Panc1 (cell line): ENCODE data around the gene NLRP14. TPM values are rescaled to one million over a fixed set of nuclear protein-coding genes. Genes with fewer than 3 reads are reported as not detected.

ENCODE experiments used
- ATAC-seq: fragments of 200-7000 bp; cut with Tn5 transposase; 2 replicates; pipeline ENCODE4 v1.9.1; 2020; ENCODE audit warnings: mild to moderate bottlenecking, moderate library complexity
- BruUV-seq: library from RNA; stranded (reverse); fragments of 400-500 nt; replicated peaks from 2 replicates; lab custom pipeline; 2021; lab: Mats Ljungman, UMichigan
- CTCF ChIA-PET: fragments of 300-600 bp; sonication (Branson Sonifier 250); formaldehyde crosslinking; loops from one replicate; lab custom pipeline; 2022; ENCODE audit warnings: antibody characterized with exemption; lab: Charles Lee
- POLR2A ChIA-PET: fragments of 300-600 bp; sonication (Branson Sonifier 250); formaldehyde crosslinking; loops from one replicate; lab custom pipeline; 2022; ENCODE audit warnings: antibody characterized with exemption; lab: Charles Lee
- DNase-seq: peaks from one replicate; pipeline ENCODE4 v3.0.0-alpha.2; 2010; ENCODE audit warnings: low read depth, low spot score
- H3K27ac ChIP-seq: 2 replicates; pipeline ENCODE4 v1.5.1; 2011; ENCODE audit warnings: mild to moderate bottlenecking, low read length, inconsistent platforms
- H3K27me3 ChIP-seq: fragments of 200-500 bp; sonication (Bioruptor generic); 2 replicates; pipeline ENCODE4 v1.6.0; 2014; ENCODE audit warnings: low read length, inconsistent platforms; ENCODE audit not compliant: control insufficient read depth, insufficient read depth
- H3K36me3 ChIP-seq: fragments of 200-500 bp; sonication (Bioruptor generic); 2 replicates; pipeline ENCODE4 v1.5.1; 2014; ENCODE audit warnings: inconsistent platforms, mild to moderate bottlenecking, low read length, moderate library complexity; ENCODE audit not compliant: control insufficient read depth, insufficient read depth
- H3K4me1 ChIP-seq: 2 replicates; pipeline ENCODE4 v1.5.1; 2011; ENCODE audit warnings: inconsistent platforms, mild to moderate bottlenecking, low read length, moderate library complexity; ENCODE audit not compliant: control insufficient read depth, insufficient read depth
- H3K4me3 ChIP-seq, 2 experiments: 2 replicates each; pipeline ENCODE4 v1.5.1; 2011 to 2012; ENCODE audit warnings: low read depth in 2 of 2, low read length in 2 of 2, mild to moderate bottlenecking in 2 of 2, inconsistent platforms in 1 of 2, moderate library complexity in 1 of 2
- H3K9me3 ChIP-seq: fragments of 200-500 bp; sonication (Bioruptor generic); 2 replicates; pipeline ENCODE4 v1.5.1; 2014; ENCODE audit warnings: low read depth, mild to moderate bottlenecking, inconsistent platforms, low read length, moderate library complexity; ENCODE audit not compliant: control insufficient read depth, insufficient read depth
- POLR2AphosphoS5 ChIP-seq: IDR thresholded peaks from 2 replicates; pipeline ENCODE4 v1.6.1; 2012; ENCODE audit warnings: mild to moderate bottlenecking, low read depth, low read length, moderate library complexity
- SIN3A ChIP-seq: IDR thresholded peaks from 2 replicates; pipeline ENCODE4 v1.6.1; 2012; ENCODE audit warnings: low read depth, mild to moderate bottlenecking, low read length, moderate library complexity, borderline replicate concordance; ENCODE audit not compliant: insufficient read depth
- TCF7L2 ChIP-seq: IDR thresholded peaks from 2 replicates; pipeline ENCODE4 v1.6.1; 2011; ENCODE audit warnings: mild to moderate bottlenecking, low read depth, low read length, inconsistent platforms
- in situ Hi-C: cut with HindIII; loops from 2 replicates; pipeline ENCODE4 v1.10.0; 2016; ENCODE audit warnings: low sequenced_read_pairs, low pct_unique_long_range_greater_than_20kb
- intact Hi-C: fragments of 100-400 bp; cut with micrococcal nuclease; formaldehyde crosslinking; loops from one replicate; pipeline ENCODE4 v1.10.0; 2022; ENCODE audit not compliant: unreplicated experiment
- total RNA-seq: library from RNA; stranded (reverse); gene quantifications from one replicate; pipeline ENCODE4 v1.2.1, GENCODE V29; 2021; ENCODE audit not compliant: unreplicated experiment
- TF ChIP-seq, protein P1 (sequence below): fragments of 450-650 bp; IDR thresholded peaks from 2 replicates; pipeline ENCODE4 v1.5.1; 2017; ENCODE audit warnings: mild to moderate bottlenecking
- TF ChIP-seq, protein P2 (sequence below), 2 experiments: IDR thresholded peaks; 2 replicates each; pipeline ENCODE4 v1.6.1; 2011 to 2012; ENCODE audit warnings: low read depth in 2 of 2, control low read depth in 1 of 2, low read length in 1 of 2, mild to moderate bottlenecking in 1 of 2, moderate library complexity in 1 of 2; ENCODE audit not compliant: insufficient read depth in 1 of 2

The NLRP14 gene
- total RNA-seq, 1 experiment from 2014 or later, result 0.08 TPM

DNA sequence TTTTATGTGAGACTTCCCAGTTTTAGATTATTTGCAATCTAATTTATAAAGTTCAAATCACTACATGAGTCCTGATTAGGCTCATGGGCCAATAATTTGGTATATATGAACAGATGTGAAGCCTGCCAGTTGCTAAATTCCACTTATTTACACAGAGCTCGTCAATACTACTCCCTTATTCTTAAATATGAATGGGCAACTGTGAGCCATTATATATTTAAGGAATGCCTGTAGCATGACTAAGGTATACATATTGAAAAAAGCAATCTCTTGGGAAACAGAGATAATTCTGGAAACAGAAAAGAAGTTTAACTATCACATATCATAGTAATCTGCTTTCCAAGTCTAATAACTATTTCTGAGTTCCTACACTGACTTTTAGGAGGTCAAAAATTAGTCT lies 95.5 kb downstream of the NLRP14 start:
- no peak for TF ChIP-seq TCF7L2
- TF ChIP-seq POLR2AphosphoS5, result no peak
- TF ChIP-seq, protein P1, sequence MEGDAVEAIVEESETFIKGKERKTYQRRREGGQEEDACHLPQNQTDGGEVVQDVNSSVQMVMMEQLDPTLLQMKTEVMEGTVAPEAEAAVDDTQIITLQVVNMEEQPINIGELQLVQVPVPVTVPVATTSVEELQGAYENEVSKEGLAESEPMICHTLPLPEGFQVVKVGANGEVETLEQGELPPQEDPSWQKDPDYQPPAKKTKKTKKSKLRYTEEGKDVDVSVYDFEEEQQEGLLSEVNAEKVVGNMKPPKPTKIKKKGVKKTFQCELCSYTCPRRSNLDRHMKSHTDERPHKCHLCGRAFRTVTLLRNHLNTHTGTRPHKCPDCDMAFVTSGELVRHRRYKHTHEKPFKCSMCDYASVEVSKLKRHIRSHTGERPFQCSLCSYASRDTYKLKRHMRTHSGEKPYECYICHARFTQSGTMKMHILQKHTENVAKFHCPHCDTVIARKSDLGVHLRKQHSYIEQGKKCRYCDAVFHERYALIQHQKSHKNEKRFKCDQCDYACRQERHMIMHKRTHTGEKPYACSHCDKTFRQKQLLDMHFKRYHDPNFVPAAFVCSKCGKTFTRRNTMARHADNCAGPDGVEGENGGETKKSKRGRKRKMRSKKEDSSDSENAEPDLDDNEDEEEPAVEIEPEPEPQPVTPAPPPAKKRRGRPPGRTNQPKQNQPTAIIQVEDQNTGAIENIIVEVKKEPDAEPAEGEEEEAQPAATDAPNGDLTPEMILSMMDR, result no peak
- no peak for TF ChIP-seq SIN3A
- TF ChIP-seq, protein P2, sequence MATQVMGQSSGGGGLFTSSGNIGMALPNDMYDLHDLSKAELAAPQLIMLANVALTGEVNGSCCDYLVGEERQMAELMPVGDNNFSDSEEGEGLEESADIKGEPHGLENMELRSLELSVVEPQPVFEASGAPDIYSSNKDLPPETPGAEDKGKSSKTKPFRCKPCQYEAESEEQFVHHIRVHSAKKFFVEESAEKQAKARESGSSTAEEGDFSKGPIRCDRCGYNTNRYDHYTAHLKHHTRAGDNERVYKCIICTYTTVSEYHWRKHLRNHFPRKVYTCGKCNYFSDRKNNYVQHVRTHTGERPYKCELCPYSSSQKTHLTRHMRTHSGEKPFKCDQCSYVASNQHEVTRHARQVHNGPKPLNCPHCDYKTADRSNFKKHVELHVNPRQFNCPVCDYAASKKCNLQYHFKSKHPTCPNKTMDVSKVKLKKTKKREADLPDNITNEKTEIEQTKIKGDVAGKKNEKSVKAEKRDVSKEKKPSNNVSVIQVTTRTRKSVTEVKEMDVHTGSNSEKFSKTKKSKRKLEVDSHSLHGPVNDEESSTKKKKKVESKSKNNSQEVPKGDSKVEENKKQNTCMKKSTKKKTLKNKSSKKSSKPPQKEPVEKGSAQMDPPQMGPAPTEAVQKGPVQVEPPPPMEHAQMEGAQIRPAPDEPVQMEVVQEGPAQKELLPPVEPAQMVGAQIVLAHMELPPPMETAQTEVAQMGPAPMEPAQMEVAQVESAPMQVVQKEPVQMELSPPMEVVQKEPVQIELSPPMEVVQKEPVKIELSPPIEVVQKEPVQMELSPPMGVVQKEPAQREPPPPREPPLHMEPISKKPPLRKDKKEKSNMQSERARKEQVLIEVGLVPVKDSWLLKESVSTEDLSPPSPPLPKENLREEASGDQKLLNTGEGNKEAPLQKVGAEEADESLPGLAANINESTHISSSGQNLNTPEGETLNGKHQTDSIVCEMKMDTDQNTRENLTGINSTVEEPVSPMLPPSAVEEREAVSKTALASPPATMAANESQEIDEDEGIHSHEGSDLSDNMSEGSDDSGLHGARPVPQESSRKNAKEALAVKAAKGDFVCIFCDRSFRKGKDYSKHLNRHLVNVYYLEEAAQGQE (IDR thresholded peaks at IDR 0.05; ENCODE audit: insufficient read depth in 1 of 2, low read depth in 2 of 2, low read length in 1 of 2), result no peak
- Histone ChIP-seq H3K27ac (no peak overlapping the region), H3K4me3 (no peak overlapping the region), H3K4me1 (no peaks in the 10 kb centered on the region), H3K27me3 (no peaks in the 10 kb centered on the region), H3K9me3 (no peaks in the 10 kb centered on the region), H3K36me3 (no peaks in the 10 kb centered on the region)
- ChIA-PET CTCF (no interaction called here), POLR2A (no interaction called here)
- peak; percentile 87 for ATAC-seq
- intact Hi-C loops (no loop called here), in situ Hi-C loops (no loop called here)
- BruUV-seq, result no TSS peak
- peak; percentile 50 for DNase-seq

DNA sequence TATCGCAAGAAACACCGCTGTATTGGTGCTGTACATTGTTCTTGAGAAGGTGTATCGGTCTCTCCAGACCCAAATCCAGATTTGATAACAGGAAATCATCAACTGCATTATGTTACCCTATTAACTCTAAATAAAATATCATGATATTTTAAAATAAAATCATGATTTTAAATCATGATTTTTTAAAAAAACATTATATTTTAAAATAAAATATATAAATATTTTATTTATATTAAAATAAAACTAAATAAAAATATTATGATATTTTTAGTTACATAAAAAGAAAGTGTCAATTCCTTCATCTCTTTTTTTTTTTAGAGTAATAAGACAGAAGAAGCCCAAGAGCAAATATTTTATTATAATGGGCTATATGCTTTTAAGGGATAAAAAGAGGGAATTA lies 96.1 kb downstream of the NLRP14 start:
- no peaks in the 10 kb centered on the region for H3K36me3 ChIP-seq
- H3K4me1 ChIP-seq, result no peaks in the 10 kb centered on the region
- TF ChIP-seq, protein P1, result no peak
- TF ChIP-seq, protein P2 (IDR thresholded peaks at IDR 0.05; ENCODE audit: insufficient read depth in 1 of 2, low read depth in 2 of 2, low read length in 1 of 2), result no peak
- TF ChIP-seq TCF7L2 (no peak), SIN3A (no peak), POLR2AphosphoS5 (no peak)
- no peak for ATAC-seq
- H3K9me3 ChIP-seq, result no peaks in the 10 kb centered on the region
- in situ Hi-C loops (no loop called here), intact Hi-C loops (no loop called here)
- no peak for DNase-seq
- no peaks in the 10 kb centered on the region for H3K27me3 ChIP-seq
- no peak overlapping the region for H3K4me3 ChIP-seq
- H3K27ac ChIP-seq, result no peak overlapping the region
- ChIA-PET CTCF (no interaction called here), POLR2A (no interaction called here)
- BruUV-seq, result no TSS peak

Other genes with a start within 250 kb of the NLRP14 start
- 0.18 TPM for gene OR2AG2, start 248.5 kb upstream of the NLRP14 start, total RNA-seq
- gene OR2AG1, start 237.5 kb upstream of the NLRP14 start, total RNA-seq, result not detected
- gene OR6A2, start 220.8 kb upstream of the NLRP14 start, total RNA-seq, result 0.15 TPM
- gene OR10A5, start 174.8 kb upstream of the NLRP14 start, total RNA-seq, result not detected
- not detected for gene OR10A2, start 157.4 kb upstream of the NLRP14 start, total RNA-seq
- not detected for gene OR10A4, start 143.9 kb upstream of the NLRP14 start, total RNA-seq
- 0.49 TPM for gene OR2D2, start 128.0 kb upstream of the NLRP14 start, total RNA-seq
- not detected for gene OR2D3, start 99.5 kb upstream of the NLRP14 start, total RNA-seq
- gene ZNF215, start 94.1 kb upstream of the NLRP14 start, total RNA-seq, result 12.8 TPM
- 3.0 TPM for gene ZNF214, start 133 bp upstream of the NLRP14 start, total RNA-seq
- 0.10 TPM for gene RBMXL2, start 68.5 kb downstream of the NLRP14 start, total RNA-seq
- gene SYT9, start 231.4 kb downstream of the NLRP14 start, total RNA-seq, result 3.7 TPM